Measurements from ENCODE around the gene SLC25A13. TPM values are rescaled to one million over a fixed set of nuclear protein-coding genes. Genes with fewer than 3 reads are reported as not detected.

The SLC25A13 gene
- total and polyA plus RNA-seq, 2 donors (not counting 1 experiment from before 2014, with no cell fraction given): 6.9 to 12.0 TPM

GRCh38 chr7:96202102-96202501, 119.8 kb downstream of the SLC25A13 start:
- H3K4me2 ChIP-seq (ENCODE audit: extremely low read depth, insufficient read depth, low read length): no peak overlapping the region
- no peak overlapping the region for H3K27ac ChIP-seq (ENCODE audit: insufficient read depth, low read length)
- H4K20me1 ChIP-seq (ENCODE audit: control insufficient read depth, extremely low read depth, insufficient read depth, low read length): no peaks in the 10 kb centered on the region
- no peak overlapping the region for H2AFZ ChIP-seq (ENCODE audit: low read length)
- H3K79me2 ChIP-seq (ENCODE audit: control insufficient read depth, insufficient read depth, low read length): no peaks in the 10 kb centered on the region
- no peak overlapping the region for H3K9ac ChIP-seq (ENCODE audit: insufficient read depth, low read length)
- H3K4me3 ChIP-seq (replicated peaks in 1 of 4; ENCODE audit: control extremely low read depth in 1 of 4, insufficient read depth in 1 of 4, low read depth in 3 of 4, low read length in 4 of 4): no peak overlapping the region
- H3K9me3 ChIP-seq (ENCODE audit: control insufficient read depth, insufficient read depth, low read depth, low read length): no peaks in the 10 kb centered on the region
- DNase-seq (ENCODE audit: low read depth in 2 of 2): no peak
- no peaks in the 10 kb centered on the region for H3K36me3 ChIP-seq (ENCODE audit: control insufficient read depth, insufficient read depth, low read length)
- no peaks in the 10 kb centered on the region for H3K4me1 ChIP-seq (ENCODE audit: control insufficient read depth, extremely low read depth, insufficient read depth, low read length)
- TF ChIP-seq EZH2 (IDR thresholded peaks at IDR 0.05; ENCODE audit: low read length, missing control alignments) (no peak), CTCF (conservative IDR thresholded peaks at IDR 0.05 in 1 of 2, IDR thresholded peaks at IDR 0.05 in 1 of 2; ENCODE audit: low read depth in 1 of 2, low read length in 2 of 2) (no peak)
- H3K27me3 ChIP-seq (ENCODE audit: control insufficient read depth, insufficient read depth, low read length): no peaks in the 10 kb centered on the region

GRCh38 chr7:96200740-96201139, 121.2 kb downstream of the SLC25A13 start:
- H2AFZ ChIP-seq (ENCODE audit: low read length): no peak overlapping the region

GRCh38 chr7:96199421-96199820, 122.5 kb downstream of the SLC25A13 start:
- Histone ChIP-seq H3K4me1 (ENCODE audit: control insufficient read depth, extremely low read depth, insufficient read depth, low read length) (no peaks in the 10 kb centered on the region), H3K4me3 (replicated peaks in 1 of 4; ENCODE audit: control extremely low read depth in 1 of 4, insufficient read depth in 1 of 4, low read depth in 3 of 4, low read length in 4 of 4) (no peak overlapping the region), H3K9me3 (ENCODE audit: control insufficient read depth, insufficient read depth, low read depth, low read length) (no peaks in the 10 kb centered on the region), H4K20me1 (ENCODE audit: control insufficient read depth, extremely low read depth, insufficient read depth, low read length) (no peaks in the 10 kb centered on the region), H3K4me2 (ENCODE audit: extremely low read depth, insufficient read depth, low read length) (no peak overlapping the region), H3K9ac (ENCODE audit: insufficient read depth, low read length) (no peak overlapping the region), H3K79me2 (ENCODE audit: control insufficient read depth, insufficient read depth, low read length) (no peaks in the 10 kb centered on the region), H2AFZ (ENCODE audit: low read length) (no peak overlapping the region), H3K36me3 (ENCODE audit: control insufficient read depth, insufficient read depth, low read length) (no peaks in the 10 kb centered on the region), H3K27me3 (ENCODE audit: control insufficient read depth, insufficient read depth, low read length) (no peaks in the 10 kb centered on the region), H3K27ac (ENCODE audit: insufficient read depth, low read length) (no peak overlapping the region)
- peak; percentile 18 to 42 for DNase-seq (ENCODE audit: low read depth in 2 of 2)
- TF ChIP-seq CTCF (conservative IDR thresholded peaks at IDR 0.05 in 1 of 2, IDR thresholded peaks at IDR 0.05 in 1 of 2; ENCODE audit: low read depth in 1 of 2, low read length in 2 of 2) (no peak), EZH2 (IDR thresholded peaks at IDR 0.05; ENCODE audit: low read length, missing control alignments) (no peak)

More at GRCh38 chr7:96200740-96201139, 121.2 kb downstream of the SLC25A13 start:
- no peaks in the 10 kb centered on the region for H3K36me3 ChIP-seq (ENCODE audit: control insufficient read depth, insufficient read depth, low read length)
- no peak for DNase-seq (ENCODE audit: low read depth in 2 of 2)
- H3K79me2 ChIP-seq (ENCODE audit: control insufficient read depth, insufficient read depth, low read length): no peaks in the 10 kb centered on the region
- no peak overlapping the region for H3K4me2 ChIP-seq (ENCODE audit: extremely low read depth, insufficient read depth, low read length)
- H3K27ac ChIP-seq (ENCODE audit: insufficient read depth, low read length): no peak overlapping the region
- no peaks in the 10 kb centered on the region for H3K9me3 ChIP-seq (ENCODE audit: control insufficient read depth, insufficient read depth, low read depth, low read length)
- no peaks in the 10 kb centered on the region for H3K4me1 ChIP-seq (ENCODE audit: control insufficient read depth, extremely low read depth, insufficient read depth, low read length)
- H3K9ac ChIP-seq (ENCODE audit: insufficient read depth, low read length): no peak overlapping the region
- no peak overlapping the region for H3K4me3 ChIP-seq (replicated peaks in 1 of 4; ENCODE audit: control extremely low read depth in 1 of 4, insufficient read depth in 1 of 4, low read depth in 3 of 4, low read length in 4 of 4)
- TF ChIP-seq CTCF (conservative IDR thresholded peaks at IDR 0.05 in 1 of 2, IDR thresholded peaks at IDR 0.05 in 1 of 2; ENCODE audit: low read depth in 1 of 2, low read length in 2 of 2) (no peak), EZH2 (IDR thresholded peaks at IDR 0.05; ENCODE audit: low read length, missing control alignments) (no peak)
- no peaks in the 10 kb centered on the region for H4K20me1 ChIP-seq (ENCODE audit: control insufficient read depth, extremely low read depth, insufficient read depth, low read length)
- no peaks in the 10 kb centered on the region for H3K27me3 ChIP-seq (ENCODE audit: control insufficient read depth, insufficient read depth, low read length)
